Activated T-cell treated with anti-CD3 and anti-CD28 coated beads, Interleukin-2, amount 50 U/mL, for 48 hours (primary cell): ENCODE data around the gene RBSN.
"Not testable (repeated sequence)": the region's sequence is repeated elsewhere in the genome, so short reads cannot be mapped to it uniquely, and the experiment has no call there.

Experiments used
- DNase-seq, 2 experiments: peaks; one replicate each; pipeline ENCODE4 v3.0.0-alpha.2; 2020

The RBSN gene

GRCh38 chr3:15098503-15099363 lies at the start of gene RBSN:
Gene RBSN, minus strand, starts transcription at chr3:15099148. Its CDS starts 3,028 bp downstream, at chr3:15096120.
- DNase-seq: peak; percentile 97

DNA sequence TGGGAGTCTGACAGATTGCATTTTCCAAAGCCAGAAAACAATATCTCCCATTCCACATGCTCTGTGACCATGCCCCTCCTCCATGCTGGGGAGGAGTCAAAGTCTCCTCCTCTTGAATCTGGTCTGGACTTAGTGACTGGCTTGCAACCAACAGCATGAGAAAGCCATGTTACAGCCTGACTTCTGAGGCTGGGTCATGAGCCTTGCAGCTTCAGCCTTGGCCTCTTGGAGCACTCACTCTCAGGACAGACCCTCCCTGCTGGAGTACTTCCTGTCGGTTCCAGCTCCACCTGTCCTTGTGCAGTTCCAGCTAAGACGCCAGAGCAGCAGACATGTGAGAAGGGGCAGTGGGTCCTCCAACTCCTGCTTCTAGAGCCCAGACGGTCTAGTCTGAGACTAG lies 49.7 kb upstream of the RBSN start:
- no peak for DNase-seq

DNA sequence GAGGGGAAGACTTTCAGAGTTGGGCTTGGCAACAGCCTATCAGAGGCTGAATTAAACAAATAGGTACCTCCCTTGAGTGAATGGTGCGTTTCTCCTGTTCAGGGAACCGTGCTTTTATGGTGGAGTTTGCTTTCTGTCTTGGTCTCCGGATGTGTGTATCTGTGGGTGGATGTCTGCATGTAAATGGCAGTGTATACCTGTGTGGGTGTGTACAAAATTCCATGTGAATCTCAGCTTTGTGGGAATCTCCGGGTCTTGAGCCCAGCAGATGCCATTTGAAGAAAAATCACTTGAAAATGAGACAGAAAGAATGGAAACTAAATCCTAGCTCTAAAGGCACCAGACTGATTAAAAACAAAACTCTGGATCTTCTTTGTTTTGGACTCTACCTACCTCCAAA lies 37.9 kb upstream of the RBSN start:
- DNase-seq: not testable (repeated sequence)

GRCh38 chr3:15134968-15135367 lies 36.0 kb upstream of the RBSN start:
- DNase-seq: not testable (repeated sequence)

DNA sequence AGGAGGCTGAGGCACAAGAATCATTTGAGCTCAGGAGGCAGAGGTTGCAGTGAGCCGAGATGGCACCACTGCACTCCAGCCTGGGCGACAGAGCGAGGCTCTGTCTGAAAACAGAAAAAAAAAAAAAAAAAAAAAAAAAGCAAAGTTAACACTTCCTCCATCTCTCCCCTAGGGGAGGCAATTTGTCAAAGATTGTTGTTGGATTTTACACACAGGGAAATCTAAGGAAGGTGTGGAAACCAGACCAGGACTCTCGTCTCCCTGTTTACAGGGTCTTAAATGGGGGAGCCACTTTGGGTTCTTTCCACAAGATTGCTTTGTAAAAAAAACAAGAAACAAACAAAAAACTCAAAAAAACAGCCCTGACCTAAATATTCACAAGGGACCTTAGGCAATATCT lies 29.5 kb upstream of the RBSN start:
- not testable (repeated sequence) for DNase-seq

DNA sequence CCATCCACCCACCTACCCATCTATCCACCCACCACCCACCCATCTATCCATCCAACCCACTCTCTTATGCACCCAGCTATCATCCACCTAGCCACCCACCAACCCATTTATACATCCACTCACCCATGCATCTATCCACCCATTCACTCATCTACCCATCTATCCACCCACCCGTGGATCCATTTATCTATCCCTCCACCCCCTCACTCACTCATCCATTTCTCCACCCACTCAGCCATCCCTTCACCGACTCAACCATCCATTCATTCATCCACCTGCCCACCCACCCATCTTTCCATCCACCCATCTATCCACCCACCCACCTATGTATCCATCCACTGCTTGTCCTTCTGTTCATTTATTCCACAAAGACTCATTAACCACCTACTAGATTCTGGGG lies 28.0 kb upstream of the RBSN start:
- not testable (repeated sequence) for DNase-seq

- DNase-seq: no peak
Observed at GRCh38 chr3:15122398-15122797, 23.4 kb upstream of the RBSN start.

DNA sequence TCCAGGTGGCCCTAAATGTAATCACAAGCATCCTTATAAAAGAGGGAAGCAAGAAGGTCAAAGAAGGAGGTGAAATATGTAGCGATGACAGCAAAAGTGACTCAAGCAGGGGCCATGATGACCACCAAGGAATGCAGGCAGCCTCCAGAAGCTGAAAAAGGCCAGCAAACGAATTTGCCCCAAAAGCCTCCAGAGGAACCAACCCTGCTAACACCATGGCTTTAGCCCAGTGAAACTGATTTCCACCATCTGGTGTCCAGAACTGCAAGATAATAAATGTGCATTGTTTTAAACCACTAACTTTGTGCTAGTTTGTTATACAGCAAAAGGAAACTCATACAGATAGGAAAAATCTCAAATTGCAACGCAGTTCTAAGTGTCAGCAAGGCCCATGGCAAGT lies 23.0 kb upstream of the RBSN start:
- DNase-seq: no peak

DNA sequence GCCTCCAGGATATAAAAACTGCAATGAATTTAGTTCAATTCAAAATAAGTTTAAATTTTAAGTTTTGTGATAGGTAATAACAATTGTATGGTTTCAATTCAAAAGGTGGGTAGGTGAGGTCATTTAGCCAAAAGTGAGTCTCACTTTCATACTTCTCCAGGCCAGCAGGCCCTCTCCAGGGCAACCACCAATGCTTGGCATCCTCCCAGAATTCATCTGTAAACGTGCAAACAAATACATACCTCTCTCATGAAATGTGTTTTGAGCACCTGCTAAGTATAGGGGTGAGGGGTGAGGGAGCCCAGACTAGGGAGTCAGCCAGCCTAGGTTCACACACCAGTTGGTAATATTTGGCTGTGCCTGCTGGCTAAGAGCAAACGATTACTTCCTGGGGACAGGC lies 22.0 kb upstream of the RBSN start:
- no peak for DNase-seq

GRCh38 chr3:15117011-15117410 lies 18.1 kb upstream of the RBSN start:
- DNase-seq: no peak

DNA sequence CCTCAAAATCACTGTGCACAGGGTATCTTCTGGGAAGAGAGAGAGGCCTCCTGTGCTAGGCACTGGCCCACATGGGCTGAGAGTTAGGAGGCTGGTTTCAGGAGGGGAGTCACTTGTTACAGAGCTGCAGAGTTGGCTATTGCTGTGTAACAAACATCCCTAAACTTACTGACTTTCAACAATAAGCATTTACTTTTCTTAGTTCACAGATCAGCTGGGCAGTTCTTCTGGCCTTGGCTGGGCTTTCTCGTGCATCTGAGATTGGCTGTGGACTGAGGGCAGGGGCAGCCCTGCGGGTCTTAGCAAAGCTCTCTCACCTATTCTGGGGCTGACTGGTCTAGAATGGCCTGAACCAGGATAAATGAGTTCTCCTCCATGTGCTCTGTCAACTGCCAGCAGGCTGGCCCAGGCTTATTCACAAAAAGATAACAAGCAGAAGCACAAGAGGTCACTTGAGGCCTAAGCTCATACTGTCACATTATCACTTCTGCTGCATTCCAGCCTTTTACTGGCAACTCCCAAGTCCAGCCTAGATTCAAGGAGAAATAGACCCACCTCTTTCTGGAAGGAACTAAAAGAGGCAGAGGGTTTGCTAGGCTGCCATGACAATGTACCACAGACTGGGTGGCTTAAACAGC lies 17.2 kb upstream of the RBSN start:
- DNase-seq: no peak

DNA sequence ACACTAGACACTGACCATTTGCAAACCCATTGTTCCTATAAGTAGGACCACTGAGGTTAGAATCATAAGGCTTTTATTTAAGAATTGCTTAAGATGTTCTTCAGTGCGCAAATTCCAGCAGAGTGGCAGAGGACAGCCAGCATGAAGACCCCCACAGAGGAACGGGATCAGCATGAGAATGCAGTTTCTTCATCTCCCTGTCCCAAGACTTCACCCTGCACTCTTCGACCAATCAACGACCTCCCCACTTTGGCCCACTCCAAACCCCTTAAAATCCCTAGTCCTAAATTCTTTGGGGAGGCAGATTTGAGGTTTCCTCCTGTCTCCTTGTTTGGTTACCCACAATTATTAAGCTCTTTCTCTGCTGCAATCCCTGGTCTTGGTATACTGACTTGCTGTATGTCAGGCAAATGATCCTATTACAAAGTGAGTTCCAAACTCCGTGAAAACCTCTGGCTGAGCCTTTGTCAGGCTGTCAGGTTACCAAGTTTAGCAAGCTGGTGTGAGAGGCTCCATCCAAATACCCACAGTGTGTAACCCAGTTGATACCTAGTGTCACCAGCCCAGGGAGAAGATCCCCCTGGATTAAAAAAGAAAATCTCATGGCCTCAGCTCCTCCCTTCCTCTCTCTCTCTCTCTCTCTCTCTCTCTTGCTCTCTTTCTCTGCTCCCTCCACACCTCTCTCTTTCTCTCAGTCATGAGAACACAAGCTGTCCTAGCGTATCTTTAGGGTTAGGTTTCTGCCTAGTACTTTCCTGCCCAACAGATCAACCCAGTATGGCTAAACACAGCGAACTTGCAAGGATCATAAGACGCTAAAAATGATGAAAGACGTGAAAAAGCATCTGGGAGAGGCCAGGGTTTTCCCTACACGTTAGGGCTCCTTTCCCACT lies 15.8 kb upstream of the RBSN start:
- DNase-seq: no peak

GRCh38 chr3:15113884-15114283 lies 14.9 kb upstream of the RBSN start:
- DNase-seq: no peak

DNA sequence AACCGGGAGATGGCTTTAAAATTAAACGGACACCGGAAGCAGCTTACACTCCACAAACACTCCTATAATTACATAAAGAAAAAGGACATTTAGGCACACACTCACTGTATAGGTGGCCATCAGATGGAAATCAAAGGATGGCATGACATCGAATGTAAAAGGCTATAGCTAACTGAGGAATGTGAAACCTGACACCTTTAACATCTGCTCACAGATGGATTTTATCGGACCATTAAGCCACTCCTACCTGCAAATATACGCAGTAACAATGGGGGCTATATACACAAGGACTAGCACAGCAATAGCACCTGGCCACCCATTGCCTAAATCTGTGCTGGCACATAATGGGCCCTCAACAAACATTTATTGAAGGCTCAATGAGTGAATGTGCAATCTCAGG lies 14.5 kb upstream of the RBSN start:
- no peak for DNase-seq

- DNase-seq: no peak
Observed at GRCh38 chr3:15112011-15112410, 13.1 kb upstream of the RBSN start.

DNA sequence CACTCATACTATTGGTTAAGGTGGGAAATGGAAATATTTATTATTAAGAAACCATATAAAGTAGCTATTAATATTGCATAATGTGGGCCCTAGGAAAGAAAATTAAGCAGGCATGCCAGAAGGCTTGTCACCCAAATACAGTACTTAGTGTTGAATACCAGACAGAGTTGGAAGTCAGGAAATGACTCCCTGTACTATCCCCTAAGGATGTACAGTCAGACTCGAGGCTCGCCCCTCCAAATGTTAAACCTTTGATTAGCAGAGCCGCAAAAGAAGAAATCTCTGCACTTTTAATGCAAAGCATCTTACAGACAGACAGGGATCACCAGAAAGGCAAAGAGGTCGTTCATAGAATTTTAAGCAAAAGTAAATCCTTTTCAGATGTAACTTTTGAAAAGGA lies 11.3 kb upstream of the RBSN start:
- no peak for DNase-seq

- DNase-seq: no peak
Observed at GRCh38 chr3:15108869-15109268, 9.9 kb upstream of the RBSN start.

GRCh38 chr3:15108082-15108545 lies 9.2 kb upstream of the RBSN start:
- peak; percentile 80 to 85 for DNase-seq

DNA sequence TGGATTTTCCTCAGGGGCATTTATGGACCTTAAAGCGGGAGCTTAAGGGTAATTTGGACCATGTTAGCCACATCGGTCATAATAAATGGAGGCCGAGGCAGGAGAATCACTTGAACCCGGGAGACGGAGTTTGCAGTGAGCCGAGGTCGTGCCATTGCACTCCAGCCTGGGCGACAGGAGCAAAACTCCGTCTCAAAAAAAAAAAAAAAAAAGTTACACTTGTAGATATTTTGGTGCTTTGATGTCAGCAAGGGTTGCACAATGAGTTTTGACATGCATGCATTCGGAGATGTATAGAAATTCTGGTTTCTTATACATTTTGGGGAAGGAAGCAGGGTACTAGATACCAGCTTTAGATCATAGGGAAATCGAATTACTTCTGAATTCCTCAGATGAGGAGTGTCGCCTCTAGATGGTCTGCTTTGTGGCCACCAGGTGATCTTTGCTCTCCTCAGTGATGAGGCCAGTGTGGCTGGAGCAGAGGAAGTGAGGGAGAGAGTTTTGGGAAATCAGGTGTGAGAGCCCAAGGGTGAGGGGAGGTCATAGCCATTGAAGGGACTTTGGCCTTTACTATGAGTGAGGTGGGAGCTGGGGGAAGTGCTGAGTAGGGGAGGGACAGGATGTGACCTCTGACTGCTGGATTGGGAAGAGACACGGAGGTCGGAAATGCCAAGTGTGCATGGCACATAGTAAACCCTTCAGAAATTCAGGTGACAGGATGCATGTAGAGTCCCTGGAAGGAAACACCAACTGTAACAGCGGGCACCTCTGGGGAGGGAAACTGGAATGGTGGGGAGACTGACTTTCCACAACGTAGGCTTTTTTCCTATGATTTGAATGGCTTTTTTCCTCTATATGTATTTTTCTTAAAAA lies 8.4 kb upstream of the RBSN start:
- DNase-seq: no peak

GRCh38 chr3:15102836-15103235 lies 3.9 kb upstream of the RBSN start:
- no peak for DNase-seq

DNA sequence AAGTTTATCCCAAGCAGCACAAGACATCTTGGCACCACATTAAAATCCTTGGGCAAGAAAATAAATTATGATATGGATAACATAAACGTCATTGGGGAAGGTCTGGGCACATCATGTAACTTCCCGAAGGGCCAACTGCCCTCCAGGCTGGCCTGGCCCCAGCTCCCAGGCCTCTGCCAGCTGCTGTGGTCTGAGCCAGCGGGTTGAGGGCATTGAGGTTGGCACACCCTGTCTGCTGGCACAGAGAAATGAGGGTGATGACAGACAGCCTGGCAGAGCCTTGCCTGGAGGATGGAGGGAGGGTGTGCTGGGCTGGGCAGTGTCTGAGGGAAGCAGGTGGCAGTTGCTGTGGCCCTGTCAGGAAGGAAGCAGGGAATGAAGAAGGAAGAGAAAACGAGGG lies 3.3 kb upstream of the RBSN start:
- DNase-seq: no peak

- no peak for DNase-seq
Observed at GRCh38 chr3:15099364-15100098, 583 bp upstream of the RBSN start.
